Measurements from ENCODE around the gene OGFRL1. TPM values are rescaled to one million over a fixed set of nuclear protein-coding genes. Genes with fewer than 3 reads are reported as not detected.

OGFRL1 gene
- total RNA-seq, 1 donor from 2014 or later = 9.4 TPM

- DNase-seq (ENCODE audit: low spot score) = no peak
Measured at GRCh38 chr6:71334768-71335167, 46.2 kb downstream of the OGFRL1 start.

GRCh38 chr6:71335544-71335943, 46.9 kb downstream of the OGFRL1 start:
- DNase-seq (ENCODE audit: low spot score) = no peak

DNA sequence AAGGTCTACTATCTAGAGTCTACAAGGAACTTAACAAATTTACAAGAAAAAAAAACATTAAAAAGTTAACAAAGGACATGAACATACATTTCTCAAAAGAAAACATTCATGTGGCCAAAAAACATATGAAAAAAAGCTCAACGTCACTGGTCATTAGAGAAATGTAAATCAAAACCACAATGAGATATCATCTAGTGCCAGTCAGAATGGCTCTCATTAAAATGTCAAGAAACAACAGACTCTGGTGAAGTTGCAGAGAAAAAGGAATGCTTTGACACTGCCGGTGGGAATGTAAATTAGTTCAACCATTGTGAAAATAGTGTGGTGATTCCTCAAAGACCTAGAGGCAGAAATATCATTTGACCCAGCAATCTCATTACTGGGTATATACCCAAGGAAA, 48.3 kb downstream of the OGFRL1 start:
- DNase-seq (ENCODE audit: low spot score) = no peak

DNA sequence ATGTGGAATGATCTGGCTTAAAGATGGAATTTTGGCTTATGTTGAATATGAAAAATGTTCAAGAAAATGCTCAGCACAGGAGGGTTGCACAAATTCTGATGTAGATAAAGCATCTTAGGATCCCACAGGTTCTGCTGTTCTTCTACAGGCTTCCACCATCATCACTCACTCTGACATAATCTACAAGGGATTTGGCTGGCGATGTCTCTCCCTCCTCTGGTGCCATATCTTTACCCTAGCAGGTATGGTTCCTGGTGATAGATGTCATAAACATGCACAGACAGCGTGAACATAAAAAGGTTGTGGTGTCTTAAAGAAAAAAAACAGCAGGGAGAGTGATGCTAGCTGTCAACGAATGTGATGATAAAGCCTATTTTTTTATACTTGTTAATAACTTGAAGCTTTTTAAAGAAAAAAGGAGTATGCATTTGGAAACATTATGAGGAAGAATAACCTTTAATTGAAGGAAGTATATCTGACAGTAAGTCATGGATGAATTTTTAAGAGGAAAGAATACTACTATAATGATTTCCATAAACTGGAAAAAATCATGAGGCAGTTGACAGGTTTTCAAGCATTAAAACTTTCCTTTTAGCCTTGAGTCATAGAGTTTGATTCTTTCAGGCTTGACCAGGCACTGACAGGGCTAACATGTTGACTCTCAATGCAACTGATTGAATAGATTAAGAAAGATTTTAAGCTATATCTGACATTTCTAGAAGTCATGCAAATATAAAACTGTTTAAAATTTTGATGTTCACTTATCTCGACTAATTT, 50.1 kb downstream of the OGFRL1 start:
- DNase-seq (ENCODE audit: low spot score) = no peak

DNA sequence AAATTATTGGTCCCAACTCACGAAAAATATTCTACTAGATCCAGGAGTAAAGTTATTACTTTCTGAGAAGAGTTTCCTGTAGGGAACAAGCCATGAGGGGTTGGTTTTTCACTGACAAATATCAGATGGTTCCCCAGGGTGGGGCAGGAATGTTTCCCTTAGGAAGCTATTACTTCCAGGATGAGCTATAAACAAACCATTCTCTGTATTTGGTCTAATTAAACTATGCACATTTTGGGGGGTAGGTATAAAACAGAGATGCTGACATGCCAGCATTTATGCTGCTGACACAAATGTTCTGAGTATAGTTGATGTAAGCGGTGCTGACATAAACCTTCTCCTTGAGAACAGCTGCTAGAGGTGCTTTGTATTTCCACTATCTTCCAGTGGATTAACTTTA, 54.2 kb downstream of the OGFRL1 start:
- no peak for DNase-seq (ENCODE audit: low spot score)

DNA sequence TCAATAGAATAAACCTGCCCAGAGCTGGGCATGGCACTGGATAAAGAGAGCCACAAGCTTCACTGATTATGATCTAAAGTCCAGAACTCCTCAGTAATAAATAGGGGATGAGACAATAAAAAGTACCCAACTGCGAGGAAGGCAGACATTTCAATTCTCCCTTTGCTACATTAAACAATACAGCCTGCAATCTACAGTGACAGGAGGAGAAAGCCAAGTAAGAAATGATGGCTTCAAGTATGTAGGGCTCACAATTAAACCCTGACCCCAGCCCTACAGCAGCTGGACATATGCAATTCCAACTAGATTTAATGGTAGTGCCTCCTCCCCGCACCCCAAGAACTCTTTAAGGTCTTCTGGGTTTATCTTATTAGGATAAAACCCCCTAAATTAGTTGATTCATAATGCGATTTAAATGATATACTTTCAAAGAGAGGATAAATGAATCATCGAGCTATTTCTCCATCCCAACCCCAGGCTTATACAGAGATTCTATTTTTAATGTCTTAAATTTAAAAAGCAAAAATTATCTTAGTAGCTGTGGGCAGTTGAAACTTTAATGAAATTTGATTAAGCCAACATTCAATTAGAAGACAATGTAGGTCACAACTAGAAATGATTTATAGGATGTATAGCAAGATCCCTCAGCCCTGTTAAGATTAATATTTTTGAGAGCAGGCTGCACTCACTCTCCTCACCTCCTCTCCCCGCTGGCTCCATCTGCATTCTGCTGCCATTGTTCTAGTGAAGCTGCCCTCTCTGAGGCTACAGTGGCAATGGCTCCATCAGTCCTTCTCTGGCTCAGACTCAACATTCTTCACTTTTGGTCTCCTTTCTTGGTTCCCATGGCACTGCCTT, 57.1 kb downstream of the OGFRL1 start:
- DNase-seq (ENCODE audit: low spot score) = no peak

DNA sequence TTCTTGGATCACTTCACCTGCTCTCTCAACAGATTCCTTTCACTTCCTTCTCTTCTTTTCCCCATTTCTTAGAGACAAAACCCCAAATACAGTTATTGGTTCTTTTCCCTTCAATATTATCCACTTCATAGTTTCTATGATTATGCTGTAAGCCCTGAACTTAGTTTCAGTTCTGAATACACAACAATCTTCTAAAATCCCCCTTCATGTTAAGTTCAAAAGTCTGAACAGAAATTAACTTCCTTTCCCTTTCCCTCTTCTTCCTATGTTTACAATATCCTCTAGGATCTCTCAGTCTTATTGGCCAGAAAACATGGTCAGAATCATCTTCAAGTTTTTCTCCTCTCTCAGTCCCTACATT, 57.7 kb downstream of the OGFRL1 start:
- DNase-seq (ENCODE audit: low spot score) = no peak

GRCh38 chr6:71347119-71347518, 58.5 kb downstream of the OGFRL1 start:
- DNase-seq (ENCODE audit: low spot score) = no peak

DNA sequence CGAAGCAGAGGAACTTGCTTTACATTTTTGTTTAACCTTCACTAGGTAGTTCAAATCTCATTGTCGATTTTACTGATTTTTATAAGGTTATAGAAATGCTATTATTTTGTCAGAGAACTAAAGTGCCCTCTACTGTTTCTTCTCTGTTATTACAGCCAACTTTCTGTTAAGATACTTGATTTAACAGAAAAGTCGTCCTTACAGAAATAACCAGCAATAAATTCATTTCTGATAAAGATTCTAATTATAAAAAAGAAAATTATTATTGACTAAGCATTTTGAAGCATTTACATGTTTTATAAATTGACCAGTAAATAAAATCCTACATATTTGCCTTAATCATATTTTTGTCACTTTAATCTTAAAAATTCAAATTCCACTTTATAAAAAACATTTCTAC, 60.8 kb downstream of the OGFRL1 start:
- DNase-seq (ENCODE audit: low spot score) = no peak

- DNase-seq (ENCODE audit: low spot score) = peak; percentile 57
Measured at GRCh38 chr6:71349976-71350615, 61.5 kb downstream of the OGFRL1 start.

DNA sequence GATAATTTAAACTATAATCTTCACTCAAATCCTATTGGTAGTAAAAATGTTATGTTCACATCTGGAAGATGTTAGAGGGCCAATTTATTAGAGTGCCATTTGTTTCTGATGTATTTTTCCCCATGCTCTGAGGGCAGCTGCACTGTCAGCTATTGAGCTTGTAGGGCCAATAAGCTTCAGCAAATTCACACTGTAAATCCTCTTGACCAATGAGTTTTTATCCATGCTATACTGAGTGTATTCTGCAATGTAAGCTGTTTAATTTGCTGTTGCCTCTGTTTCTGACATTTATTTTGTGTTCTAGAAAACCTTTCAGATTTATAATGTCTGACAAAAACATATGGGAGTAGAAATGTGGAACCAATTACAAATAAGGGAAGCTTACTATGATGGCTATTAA, 62.6 kb downstream of the OGFRL1 start:
- no peak for DNase-seq (ENCODE audit: low spot score)

Measured in ureter (tissue), 1 donor.